Pancreas (tissue), 10 donors: Measurements from ENCODE around the gene MGAT3. TPM values are rescaled to one million over a fixed set of nuclear protein-coding genes. Genes with fewer than 3 reads are reported as not detected.

Source experiments
- ATAC-seq, 4 donors: fragments of 200-7000 bp; cut with Tn5 transposase; one replicate each; pipeline versions ENCODE4 v1.8.0 to v1.9.1; 2020; ENCODE audit warnings: mild to moderate bottlenecking in 4 of 4, moderate library complexity in 4 of 4
- DNase-seq, 6 donors: peaks; one replicate each; pipeline ENCODE4 v3.0.0-alpha.2; 2020
- FAIRE-seq: peaks from 2 replicates; lab custom pipeline; 2012; peaks lifted over from hg19 to GRCh38; lab: Jason Lieb, UNC
- H3K27ac ChIP-seq, 4 donors: fragments of 200-600 bp; sonication (generic); 1 replicate in 3 of 4; 2 replicates in 1 of 4; pipeline versions ENCODE4 v1.5.0 to v1.8.0; 2020
- H3K27me3 ChIP-seq, 4 donors: fragments of 200-600 bp; one replicate each; pipeline ENCODE4 v1.8.0; 2021
- H3K36me3 ChIP-seq, 3 donors: fragments of 200-600 bp; sonication (generic) in 1 of 3; one replicate each; pipeline versions ENCODE4 v1.5.0 to v1.8.0; 2020 to 2021
- H3K4me1 ChIP-seq, 3 donors: fragments of 200-600 bp; one replicate each; pipeline ENCODE4 v1.8.0; 2021
- H3K4me3 ChIP-seq, 4 donors: fragments of 200-600 bp; sonication (generic) in 2 of 4; one replicate each; pipeline versions ENCODE4 v1.5.0 to v1.8.0; 2020 to 2021
- H3K9me3 ChIP-seq, 4 donors: fragments of 200-600 bp; one replicate each; pipeline ENCODE4 v1.8.0; 2021
- CTCF ChIP-seq, 4 donors: fragments of 200-600 bp; sonication (generic) in 3 of 4; IDR thresholded peaks; one replicate each; pipeline versions ENCODE4 v1.5.0 to v1.8.0; 2021; ENCODE audit warnings: antibody characterized with exemption in 4 of 4
- WGBS, 2 donors: extraction: QIAGEN DNeasy Blood & Tissue Kit; methylation state at CpG; one replicate each; pipeline ENCODE4 v1.1.7; 2013; 5-methylcytosine and 5-hydroxymethylcytosine counted together
- intact Hi-C, 3 donors: fragments of 100-400 bp; cut with DNase I; formaldehyde crosslinking; loops; one replicate each; pipeline versions ENCODE4 v1.11.1 to v1.14.2; 2022
- polyA plus RNA-seq, 2 donors: library from polyadenylated mRNA; stranded (reverse); fragments of 200-250 nt; gene quantifications; one replicate each; pipeline ENCODE4 v1.2.3, GENCODE V29; 2013
- total RNA-seq, 6 donors: library from RNA; stranded (reverse); fragmentation: NEBNext Ultra II Directional in 4 of 6; extraction: Animal tissue kit (Norgen Biotek cat#: 25700) in 4 of 6; gene quantifications; one replicate each; pipeline versions ENCODE4 v1.2.1 to v1.2.4, GENCODE V29; 2021 to 2023
- donor health status: healthy with polysubstance abuse.
- donor health status: DM: no; HTN: no; CAD: no; lungs with moderate emphysema.
- donor health status: DM: no; HTN: no; CAD: no.
- donor health status: control.
- donor health status: control.
- donor health status: Bipolar disorder and iron deficiency.
- donor health status: DM: yes; HTN: yes; CAD: no.
- donor health status: DM: no; HTN: no; CAD: no.
- donor health status: DM: no; HTN: no; CAD: no.
- donor health status: DM: yes; HTN: yes; CAD: no.

MGAT3 gene
- total and polyA plus RNA-seq, 8 donors: 1.5 to 4.2 (median 2.2) TPM

GRCh38 chr22:39433476-39434242 is 23.2 kb upstream of the MGAT3 start:
- Histone ChIP-seq H3K36me3 (peaks cover 0 to 32% (median 0%) of the 10 kb centered on the region in 3 donors), H3K27ac (no peak overlapping the region), H3K4me1 (peaks cover 0 to 5% (median 3%) of the 10 kb centered on the region in 3 donors), H3K9me3 (no peaks in the 10 kb centered on the region), H3K4me3 (no peak overlapping the region), H3K27me3 (no peaks in the 10 kb centered on the region)
- FAIRE-seq: no peak
- intact Hi-C loops: no loop called here
- TF ChIP-seq CTCF (IDR thresholded peaks at IDR 0.05): no peak
- 84 to 87% methylated on average over 30 to 31 of the region's 31 CpGs for WGBS, 2 donors
- ATAC-seq: no peak
- DNase-seq: peak in 1 of 6 donors; percentile 40

- H3K9me3 ChIP-seq: no peaks in the 10 kb centered on the region
- FAIRE-seq (no peak), DNase-seq (peak in 2 of 6 donors; percentile 11 to 52), ATAC-seq (no peak)
- no peak for TF ChIP-seq CTCF (IDR thresholded peaks at IDR 0.05)
- H3K27ac ChIP-seq: no peak overlapping the region
- intact Hi-C loops: no loop called here
- no peaks in the 10 kb centered on the region for H3K27me3 ChIP-seq
- H3K4me1 ChIP-seq: peaks cover 0 to 5% (median 3%) of the 10 kb centered on the region in 3 donors
- H3K4me3 ChIP-seq: no peak overlapping the region
- 83 to 84% methylated on average over 18 of the region's 18 CpGs for WGBS, 2 donors
- H3K36me3 ChIP-seq: peaks cover 0 to 26% (median 0%) of the 10 kb centered on the region in 3 donors
These were observed 22.6 kb upstream of the MGAT3 start for GRCh38 chr22:39434243-39434653.

- DNase-seq (peak in 2 of 6 donors; percentile 4 to 26), ATAC-seq (no peak), FAIRE-seq (no peak)
- WGBS, 2 donors: 77 to 81% methylated on average over 6 of the region's 6 CpGs
- Histone ChIP-seq H3K36me3 (peaks cover 0 to 23% (median 0%) of the 10 kb centered on the region in 3 donors), H3K4me1 (peaks cover 0 to 5% (median 3%) of the 10 kb centered on the region in 3 donors), H3K27ac (no peak overlapping the region), H3K4me3 (no peak overlapping the region), H3K27me3 (no peaks in the 10 kb centered on the region), H3K9me3 (no peaks in the 10 kb centered on the region)
- TF ChIP-seq CTCF (IDR thresholded peaks at IDR 0.05): no peak
- intact Hi-C loops: no loop called here
These were observed 22.1 kb upstream of the MGAT3 start for GRCh38 chr22:39434721-39435120.

GRCh38 chr22:39435616-39436015 is 21.2 kb upstream of the MGAT3 start:
- no peaks in the 10 kb centered on the region for H3K9me3 ChIP-seq
- peaks cover 0 to 5% (median 3%) of the 10 kb centered on the region in 3 donors for H3K4me1 ChIP-seq
- DNase-seq (peak in 2 of 6 donors; percentile 3 to 35), ATAC-seq (no peak), FAIRE-seq (no peak)
- TF ChIP-seq CTCF (IDR thresholded peaks at IDR 0.05): no peak
- no peak overlapping the region for H3K4me3 ChIP-seq
- no peak overlapping the region for H3K27ac ChIP-seq
- intact Hi-C loops: no loop called here
- H3K27me3 ChIP-seq: no peaks in the 10 kb centered on the region
- H3K36me3 ChIP-seq: peaks cover 0 to 14% (median 0%) of the 10 kb centered on the region in 3 donors
- 86% methylated on average over 8 of the region's 8 CpGs for WGBS, 2 donors
